WTC11 (cell line): ENCODE data around the gene CTDSPL. TPM values are rescaled to one million over a fixed set of nuclear protein-coding genes. Genes with fewer than 3 reads are reported as not detected.

Source experiments
- ATAC-seq: fragments of 200-7000 bp; cut with Tn5 transposase; 2 replicates; pipeline ENCODE4 v1.10.0; 2021; ENCODE audit warnings: mild to moderate bottlenecking, moderate library complexity
- CTCF ChIA-PET: fragments of 300-600 bp; sonication (Branson Sonifier 250); formaldehyde crosslinking; loops from one replicate; lab custom pipeline; 2021; ENCODE audit warnings: antibody characterized with exemption; lab: Charles Lee
- POLR2A ChIA-PET: fragments of 350-600 bp; sonication (Branson Sonifier 250); formaldehyde crosslinking; loops from one replicate; lab custom pipeline; 2021; ENCODE audit warnings: antibody characterized with exemption; lab: Charles Lee
- DNase-seq: peaks from one replicate; pipeline ENCODE4 v3.0.0; 2021; ENCODE audit warnings: low spot score
- H3K27ac Mint-ChIP-seq: 2 replicates; pipeline ENCODE4 v1.8.0; 2021; ENCODE audit warnings: mixed read lengths
- H3K27me3 Mint-ChIP-seq: 2 replicates; pipeline ENCODE4 v1.8.0; 2021; ENCODE audit warnings: low read depth, mild to moderate bottlenecking, moderate library complexity, mixed read lengths
- H3K36me3 Mint-ChIP-seq: 2 replicates; pipeline ENCODE4 v1.8.0; 2021; ENCODE audit warnings: mixed read lengths
- H3K4me1 Mint-ChIP-seq: 2 replicates; pipeline ENCODE4 v1.8.0; 2022; ENCODE audit warnings: mixed read lengths
- H3K4me3 Mint-ChIP-seq: 2 replicates; pipeline ENCODE4 v1.8.0; 2021; ENCODE audit warnings: mild to moderate bottlenecking, moderate library complexity, mixed read lengths
- H3K9me3 Mint-ChIP-seq: 2 replicates; pipeline ENCODE4 v1.8.0; 2021; ENCODE audit warnings: mixed read lengths
- ELF4 ChIP-seq: sonication (generic); formaldehyde crosslinking; IDR thresholded peaks from 2 replicates; pipeline ENCODE4 v1.8.1; 2022; ENCODE audit warnings: low read depth, mild to moderate bottlenecking, moderate library complexity, missing genetic modification reagents
- MLX ChIP-seq: sonication (generic); formaldehyde crosslinking; IDR thresholded peaks from 2 replicates; pipeline ENCODE4 v1.8.1; 2023; ENCODE audit warnings: mild to moderate bottlenecking, missing genetic modification reagents, moderate library complexity
- MYBL2 ChIP-seq: sonication (generic); formaldehyde crosslinking; IDR thresholded peaks from 2 replicates; pipeline ENCODE4 v1.8.1; 2023; ENCODE audit warnings: mild to moderate bottlenecking, moderate library complexity, missing genetic modification reagents
- NFYB ChIP-seq: sonication (generic); formaldehyde crosslinking; conservative IDR thresholded peaks from 2 replicates; pipeline ENCODE4 v1.8.0; 2022; ENCODE audit warnings: low read depth, missing genetic modification reagents
- NR1H2 ChIP-seq: sonication (generic); formaldehyde crosslinking; IDR thresholded peaks from 2 replicates; pipeline ENCODE4 v1.9.0; 2021; ENCODE audit warnings: mild to moderate bottlenecking, moderate library complexity, missing genetic modification reagents
- OVOL2 ChIP-seq: fragments of 250-450 bp; sonication (Bioruptor Pico); IDR thresholded peaks from 2 replicates; pipeline ENCODE4 v1.9.0; 2021; ENCODE audit warnings: mild to moderate bottlenecking, borderline replicate concordance
- PRRX2 ChIP-seq: fragments of 250-450 bp; sonication (Bioruptor Pico); IDR thresholded peaks from 2 replicates; pipeline ENCODE4 v1.8.0; 2021; ENCODE audit warnings: mild to moderate bottlenecking
- RELA ChIP-seq: sonication (generic); formaldehyde crosslinking; IDR thresholded peaks from 2 replicates; pipeline ENCODE4 v1.8.1; 2022; ENCODE audit warnings: missing genetic modification reagents, mild to moderate bottlenecking, borderline replicate concordance
- SMAD3 ChIP-seq: sonication (generic); formaldehyde crosslinking; IDR thresholded peaks from 2 replicates; pipeline ENCODE4 v1.8.0; 2022; ENCODE audit warnings: missing genetic modification reagents, mild to moderate bottlenecking, borderline replicate concordance
- SMAD4 ChIP-seq: sonication (generic); formaldehyde crosslinking; IDR thresholded peaks from 2 replicates; pipeline ENCODE4 v1.8.0; 2022; ENCODE audit warnings: mild to moderate bottlenecking, missing genetic modification reagents
- TCF7 ChIP-seq: sonication (generic); formaldehyde crosslinking; IDR thresholded peaks from 2 replicates; pipeline ENCODE4 v1.8.0; 2022; ENCODE audit warnings: mild to moderate bottlenecking, low read depth, missing genetic modification reagents, moderate library complexity
- TP53 ChIP-seq: sonication (generic); formaldehyde crosslinking; IDR thresholded peaks from 2 replicates; pipeline ENCODE4 v1.8.1; 2023; ENCODE audit warnings: mild to moderate bottlenecking, missing genetic modification reagents
- ZBTB21 ChIP-seq: sonication (generic); formaldehyde crosslinking; IDR thresholded peaks from 2 replicates; pipeline ENCODE4 v1.8.1; 2023; ENCODE audit warnings: mild to moderate bottlenecking, missing genetic modification reagents, borderline replicate concordance
- ZNF138 ChIP-seq: sonication (generic); formaldehyde crosslinking; conservative IDR thresholded peaks from 2 replicates; pipeline ENCODE4 v1.8.1; 2022; ENCODE audit warnings: mild to moderate bottlenecking, moderate library complexity, missing genetic modification reagents
- ZNF219 ChIP-seq: sonication (generic); formaldehyde crosslinking; IDR thresholded peaks from 2 replicates; pipeline ENCODE4 v1.8.0; 2023; ENCODE audit warnings: missing genetic modification reagents, mild to moderate bottlenecking, borderline replicate concordance
- ZNF317 ChIP-seq: sonication (generic); formaldehyde crosslinking; IDR thresholded peaks from 2 replicates; pipeline ENCODE4 v1.8.1; 2023; ENCODE audit warnings: low read depth, mild to moderate bottlenecking, moderate library complexity, missing genetic modification reagents, borderline replicate concordance
- ZNF416 ChIP-seq: fragments of 250-450 bp; sonication (Bioruptor Pico); IDR thresholded peaks from 2 replicates; pipeline ENCODE4 v1.9.0; 2021; ENCODE audit warnings: mild to moderate bottlenecking, inconsistent platforms
- ZNF671 ChIP-seq: fragments of 250-450 bp; sonication (Bioruptor Pico); IDR thresholded peaks from 2 replicates; pipeline ENCODE4 v1.8.0; 2021; ENCODE audit warnings: mild to moderate bottlenecking
- total RNA-seq: library from RNA; stranded (reverse); gene quantifications from 3 replicates; pipeline ENCODE4 v1.2.3, GENCODE V29; 2021
- TF ChIP-seq, protein P1 (sequence below): sonication (generic); formaldehyde crosslinking; conservative IDR thresholded peaks from 2 replicates; pipeline ENCODE4 v1.8.1; 2023; ENCODE audit warnings: mild to moderate bottlenecking, low read depth, missing genetic modification reagents, moderate library complexity
- TF ChIP-seq, protein P2 (sequence below): sonication (generic); formaldehyde crosslinking; IDR thresholded peaks from 2 replicates; pipeline ENCODE4 v1.8.0; 2023; ENCODE audit warnings: missing genetic modification reagents
- TF ChIP-seq, protein P3 (sequence below): fragments of 200-600 bp; IDR thresholded peaks from 2 replicates; pipeline ENCODE4 v1.8.0; 2022; ENCODE audit warnings: antibody characterized with exemption
- TF ChIP-seq, protein P4 (sequence below): sonication (generic); formaldehyde crosslinking; IDR thresholded peaks from 2 replicates; pipeline ENCODE4 v1.8.0; 2022; ENCODE audit warnings: mild to moderate bottlenecking, missing genetic modification reagents

The CTDSPL gene
- total RNA-seq, 1 experiment from 2014 or later, result 41.2 TPM

GRCh38 chr3:37849146-37849923 lies 12.3 kb upstream of the CTDSPL start:
- H3K4me3 Mint-ChIP-seq, result no peak overlapping the region
- ChIA-PET POLR2A (no interaction called here), CTCF (interaction anchor here (1.0 kb wide), 2 partner anchors 137 to 148 kb away, joined by 3 read pairs; no protein-coding TSS in a partner anchor)
- peaks cover 7% of the 10 kb centered on the region for H3K9me3 Mint-ChIP-seq
- peaks cover 25% of the 10 kb centered on the region for H3K4me1 Mint-ChIP-seq
- DNase-seq, result no peak
- H3K27ac Mint-ChIP-seq, result no peak overlapping the region
- H3K27me3 Mint-ChIP-seq, result no peaks in the 10 kb centered on the region
- H3K36me3 Mint-ChIP-seq, result 0 out of 2 replicates have a peak, but pooled peaks cover 7% of the 10 kb centered on the region
- ATAC-seq, result no peak
- TF ChIP-seq ZNF138 (CRISPR knock-in tag), result no peak
- TF ChIP-seq ZNF671 (CRISPR knock-in tag), result no peak
- TF ChIP-seq PRRX2 (CRISPR knock-in tag), result no peak
- no peak for TF ChIP-seq ELF4 (CRISPR knock-in tag)
- TF ChIP-seq SMAD4 (CRISPR knock-in tag), result no peak
- no peak for TF ChIP-seq RELA (CRISPR knock-in tag)
- no peak for TF ChIP-seq MLX (CRISPR knock-in tag)
- TF ChIP-seq ZNF317, result no peak
- TF ChIP-seq ZNF416, result no peak
- no peak for TF ChIP-seq ZNF219 (CRISPR knock-in tag)
- TF ChIP-seq SMAD3 (CRISPR knock-in tag), result no peak
- no peak for TF ChIP-seq MYBL2
- TF ChIP-seq ZBTB21, result no peak
- TF ChIP-seq, protein P1, sequence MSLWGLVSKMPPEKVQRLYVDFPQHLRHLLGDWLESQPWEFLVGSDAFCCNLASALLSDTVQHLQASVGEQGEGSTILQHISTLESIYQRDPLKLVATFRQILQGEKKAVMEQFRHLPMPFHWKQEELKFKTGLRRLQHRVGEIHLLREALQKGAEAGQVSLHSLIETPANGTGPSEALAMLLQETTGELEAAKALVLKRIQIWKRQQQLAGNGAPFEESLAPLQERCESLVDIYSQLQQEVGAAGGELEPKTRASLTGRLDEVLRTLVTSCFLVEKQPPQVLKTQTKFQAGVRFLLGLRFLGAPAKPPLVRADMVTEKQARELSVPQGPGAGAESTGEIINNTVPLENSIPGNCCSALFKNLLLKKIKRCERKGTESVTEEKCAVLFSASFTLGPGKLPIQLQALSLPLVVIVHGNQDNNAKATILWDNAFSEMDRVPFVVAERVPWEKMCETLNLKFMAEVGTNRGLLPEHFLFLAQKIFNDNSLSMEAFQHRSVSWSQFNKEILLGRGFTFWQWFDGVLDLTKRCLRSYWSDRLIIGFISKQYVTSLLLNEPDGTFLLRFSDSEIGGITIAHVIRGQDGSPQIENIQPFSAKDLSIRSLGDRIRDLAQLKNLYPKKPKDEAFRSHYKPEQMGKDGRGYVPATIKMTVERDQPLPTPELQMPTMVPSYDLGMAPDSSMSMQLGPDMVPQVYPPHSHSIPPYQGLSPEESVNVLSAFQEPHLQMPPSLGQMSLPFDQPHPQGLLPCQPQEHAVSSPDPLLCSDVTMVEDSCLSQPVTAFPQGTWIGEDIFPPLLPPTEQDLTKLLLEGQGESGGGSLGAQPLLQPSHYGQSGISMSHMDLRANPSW, result no peak
- no peak for TF ChIP-seq TCF7 (CRISPR knock-in tag)

GRCh38 chr3:37852097-37852496 lies 9.6 kb upstream of the CTDSPL start:
- no peak overlapping the region for H3K4me3 Mint-ChIP-seq
- peaks cover 25% of the 10 kb centered on the region for H3K4me1 Mint-ChIP-seq
- H3K9me3 Mint-ChIP-seq, result peaks cover 3% of the 10 kb centered on the region
- H3K36me3 Mint-ChIP-seq, result 0 out of 2 replicates have a peak, but pooled peaks cover 3% of the 10 kb centered on the region
- ChIA-PET CTCF (interaction anchor here (3.1 to 6.7 kb wide), 3 partner anchors 115 to 145 kb away, joined by 12 to 109 read pairs (median 39); no protein-coding TSS in a partner anchor), POLR2A (no interaction called here)
- H3K27me3 Mint-ChIP-seq, result no peaks in the 10 kb centered on the region
- DNase-seq, result no peak
- ATAC-seq, result no peak
- no peak overlapping the region for H3K27ac Mint-ChIP-seq
- TF ChIP-seq NR1H2 (CRISPR knock-in tag) (no peak), TCF7 (CRISPR knock-in tag) (no peak), ZNF671 (CRISPR knock-in tag) (no peak), OVOL2 (no peak)
- TF ChIP-seq, protein P2, sequence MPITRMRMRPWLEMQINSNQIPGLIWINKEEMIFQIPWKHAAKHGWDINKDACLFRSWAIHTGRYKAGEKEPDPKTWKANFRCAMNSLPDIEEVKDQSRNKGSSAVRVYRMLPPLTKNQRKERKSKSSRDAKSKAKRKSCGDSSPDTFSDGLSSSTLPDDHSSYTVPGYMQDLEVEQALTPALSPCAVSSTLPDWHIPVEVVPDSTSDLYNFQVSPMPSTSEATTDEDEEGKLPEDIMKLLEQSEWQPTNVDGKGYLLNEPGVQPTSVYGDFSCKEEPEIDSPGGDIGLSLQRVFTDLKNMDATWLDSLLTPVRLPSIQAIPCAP (CRISPR knock-in tag), result no peak

GRCh38 chr3:37852771-37853170 lies 8.9 kb upstream of the CTDSPL start:
- peaks cover 3% of the 10 kb centered on the region; the same call in 1 of the 2 replicates for H3K27me3 Mint-ChIP-seq
- H3K27ac Mint-ChIP-seq, result no peak overlapping the region
- TF ChIP-seq NFYB (CRISPR knock-in tag) (no peak), TP53 (CRISPR knock-in tag) (no peak), RELA (CRISPR knock-in tag) (no peak)
- TF ChIP-seq, protein P3, sequence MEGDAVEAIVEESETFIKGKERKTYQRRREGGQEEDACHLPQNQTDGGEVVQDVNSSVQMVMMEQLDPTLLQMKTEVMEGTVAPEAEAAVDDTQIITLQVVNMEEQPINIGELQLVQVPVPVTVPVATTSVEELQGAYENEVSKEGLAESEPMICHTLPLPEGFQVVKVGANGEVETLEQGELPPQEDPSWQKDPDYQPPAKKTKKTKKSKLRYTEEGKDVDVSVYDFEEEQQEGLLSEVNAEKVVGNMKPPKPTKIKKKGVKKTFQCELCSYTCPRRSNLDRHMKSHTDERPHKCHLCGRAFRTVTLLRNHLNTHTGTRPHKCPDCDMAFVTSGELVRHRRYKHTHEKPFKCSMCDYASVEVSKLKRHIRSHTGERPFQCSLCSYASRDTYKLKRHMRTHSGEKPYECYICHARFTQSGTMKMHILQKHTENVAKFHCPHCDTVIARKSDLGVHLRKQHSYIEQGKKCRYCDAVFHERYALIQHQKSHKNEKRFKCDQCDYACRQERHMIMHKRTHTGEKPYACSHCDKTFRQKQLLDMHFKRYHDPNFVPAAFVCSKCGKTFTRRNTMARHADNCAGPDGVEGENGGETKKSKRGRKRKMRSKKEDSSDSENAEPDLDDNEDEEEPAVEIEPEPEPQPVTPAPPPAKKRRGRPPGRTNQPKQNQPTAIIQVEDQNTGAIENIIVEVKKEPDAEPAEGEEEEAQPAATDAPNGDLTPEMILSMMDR, result no peak
- TF ChIP-seq, protein P4, sequence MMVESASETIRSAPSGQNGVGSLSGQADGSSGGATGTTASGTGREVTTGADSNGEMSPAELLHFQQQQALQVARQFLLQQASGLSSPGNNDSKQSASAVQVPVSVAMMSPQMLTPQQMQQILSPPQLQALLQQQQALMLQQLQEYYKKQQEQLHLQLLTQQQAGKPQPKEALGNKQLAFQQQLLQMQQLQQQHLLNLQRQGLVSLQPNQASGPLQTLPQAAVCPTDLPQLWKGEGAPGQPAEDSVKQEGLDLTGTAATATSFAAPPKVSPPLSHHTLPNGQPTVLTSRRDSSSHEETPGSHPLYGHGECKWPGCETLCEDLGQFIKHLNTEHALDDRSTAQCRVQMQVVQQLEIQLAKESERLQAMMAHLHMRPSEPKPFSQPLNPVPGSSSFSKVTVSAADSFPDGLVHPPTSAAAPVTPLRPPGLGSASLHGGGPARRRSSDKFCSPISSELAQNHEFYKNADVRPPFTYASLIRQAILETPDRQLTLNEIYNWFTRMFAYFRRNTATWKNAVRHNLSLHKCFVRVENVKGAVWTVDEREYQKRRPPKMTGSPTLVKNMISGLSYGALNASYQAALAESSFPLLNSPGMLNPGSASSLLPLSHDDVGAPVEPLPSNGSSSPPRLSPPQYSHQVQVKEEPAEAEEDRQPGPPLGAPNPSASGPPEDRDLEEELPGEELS (CRISPR knock-in tag), result no peak

More at GRCh38 chr3:37852771-37853170, 8.9 kb upstream of the CTDSPL start:
- DNase-seq (no peak), ATAC-seq (no peak)
- ChIA-PET POLR2A (no interaction called here), CTCF (interaction anchor here (0.6 to 6.7 kb wide), 7 partner anchors 20 to 151 kb away, joined by 3 to 109 read pairs (median 12); no protein-coding TSS in a partner anchor)
- Mint-ChIP-seq H3K4me1 (peaks cover 25% of the 10 kb centered on the region), H3K4me3 (no peak overlapping the region), H3K36me3 (no peaks in the 10 kb centered on the region), H3K9me3 (no peaks in the 10 kb centered on the region)
